Amniotic stem cell (primary cell): ENCODE measurements around the gene PLCB3.

Experiments
- DNase-seq: peaks from one replicate; lab custom pipeline; 2025; lab: John Stamatoyannopoulos, UW

PLCB3 gene

GRCh38 chr11:64250415-64251015, 815 bp upstream of the PLCB3 start:
- no peak for DNase-seq

- no peak for DNase-seq
These were observed 348 bp downstream of the PLCB3 start for GRCh38 chr11:64251753-64252002.

GRCh38 chr11:64252003-64252872, 908 bp downstream of the PLCB3 start:
- DNase-seq = no peak

- no peak for DNase-seq
These were observed 1.7 kb downstream of the PLCB3 start for GRCh38 chr11:64253043-64253442.

GRCh38 chr11:64253481-64253880, 2.2 kb downstream of the PLCB3 start:
- DNase-seq = no peak

- DNase-seq = no peak
These were observed 3.0 kb downstream of the PLCB3 start for GRCh38 chr11:64254326-64254725.

GRCh38 chr11:64255135-64256128, 4.1 kb downstream of the PLCB3 start:
- DNase-seq = no peak

GRCh38 chr11:64256300-64256699, 5.0 kb downstream of the PLCB3 start:
- no peak for DNase-seq

GRCh38 chr11:64258356-64258755, 7.0 kb downstream of the PLCB3 start:
- no peak for DNase-seq

- DNase-seq = no peak
These were observed 7.7 kb downstream of the PLCB3 start for GRCh38 chr11:64258946-64259532.

GRCh38 chr11:64259533-64260067, 8.3 kb downstream of the PLCB3 start:
- no peak for DNase-seq

GRCh38 chr11:64260147-64260708, 8.9 kb downstream of the PLCB3 start:
- no peak for DNase-seq

GRCh38 chr11:64261556-64262080, 10.3 kb downstream of the PLCB3 start:
- no peak for DNase-seq

GRCh38 chr11:64262271-64263002, 11.1 kb downstream of the PLCB3 start:
- DNase-seq = no peak

- no peak for DNase-seq
These were observed 12.0 kb downstream of the PLCB3 start for GRCh38 chr11:64263021-64263946.

GRCh38 chr11:64263947-64264317, 12.6 kb downstream of the PLCB3 start:
- no peak for DNase-seq

- no peak for DNase-seq
These were observed 13.1 kb downstream of the PLCB3 start for GRCh38 chr11:64264371-64264852.

- no peak for DNase-seq
These were observed 14.1 kb downstream of the PLCB3 start for GRCh38 chr11:64265176-64266160.
